ENCODE data around the gene UBAC2. TPM values are rescaled to one million over a fixed set of nuclear protein-coding genes. Genes with fewer than 3 reads are reported as not detected.

Gene UBAC2
- total RNA-seq, 1 experiment from 2014 or later = 58.3 TPM

GRCh38 chr13:99214232-99214631 lies 13.6 kb downstream of the UBAC2 start:
- Histone ChIP-seq H3K9me2 (replicated peaks; ENCODE audit: insufficient read depth, low read length) (no peaks in the 10 kb centered on the region), H3K4me1 (ENCODE audit: low read length) (peaks cover 78% of the 10 kb centered on the region), H3K9ac (ENCODE audit: low read length) (peak overlapping the region; percentile 10; the same call in 1 of the 2 replicates), H3K36me3 (ENCODE audit: insufficient read depth, low read length) (peaks cover 8% of the 10 kb centered on the region; the same call in 1 of the 2 replicates), H3K27me3 (ENCODE audit: low read length) (no peaks in the 10 kb centered on the region), H4K20me1 (ENCODE audit: insufficient read depth, low read depth, low read length) (no peaks in the 10 kb centered on the region; the same call in 1 of the 2 replicates), H2AFZ (ENCODE audit: low read length) (no peak overlapping the region), H3K4me2 (ENCODE audit: low read depth, low read length, poor library complexity, severe bottlenecking) (peak overlapping the region; percentile 54), H3K27ac (ENCODE audit: low read length) (peak overlapping the region; percentile 75), H3K9me3 (ENCODE audit: low read length) (no peaks in the 10 kb centered on the region), H3K4me3 (ENCODE audit: low read length) (0 out of 2 replicates have a peak overlapping the region, but pooled peaks have one; percentile 15), H3K79me2 (ENCODE audit: low read length) (peaks cover 99% of the 10 kb centered on the region)
- DNase-seq = peak; percentile 68

GRCh38 chr13:99214731-99215130 lies 14.1 kb downstream of the UBAC2 start:
- H2AFZ ChIP-seq (ENCODE audit: low read length) = no peak overlapping the region
- peaks cover 99% of the 10 kb centered on the region for H3K79me2 ChIP-seq (ENCODE audit: low read length)
- peak overlapping the region; percentile 54 for H3K4me2 ChIP-seq (ENCODE audit: low read depth, low read length, poor library complexity, severe bottlenecking)
- no peak overlapping the region for H3K9ac ChIP-seq (ENCODE audit: low read length)
- H3K27ac ChIP-seq (ENCODE audit: low read length) = peak overlapping the region; percentile 75
- H3K36me3 ChIP-seq (ENCODE audit: insufficient read depth, low read length) = peaks cover 8% of the 10 kb centered on the region; the same call in 1 of the 2 replicates
- H3K4me1 ChIP-seq (ENCODE audit: low read length) = peaks cover 83% of the 10 kb centered on the region
- H3K27me3 ChIP-seq (ENCODE audit: low read length) = no peaks in the 10 kb centered on the region
- no peaks in the 10 kb centered on the region for H3K9me3 ChIP-seq (ENCODE audit: low read length)
- H3K9me2 ChIP-seq (replicated peaks; ENCODE audit: insufficient read depth, low read length) = no peaks in the 10 kb centered on the region
- H4K20me1 ChIP-seq (ENCODE audit: insufficient read depth, low read depth, low read length) = no peaks in the 10 kb centered on the region
- no peak for DNase-seq
- H3K4me3 ChIP-seq (ENCODE audit: low read length) = no peak overlapping the region

- H3K9me3 ChIP-seq (ENCODE audit: low read length) = no peaks in the 10 kb centered on the region
- H3K4me1 ChIP-seq (ENCODE audit: low read length) = peaks cover 88% of the 10 kb centered on the region
- no peaks in the 10 kb centered on the region for H3K9me2 ChIP-seq (replicated peaks; ENCODE audit: insufficient read depth, low read length)
- no peak overlapping the region for H2AFZ ChIP-seq (ENCODE audit: low read length)
- no peak for DNase-seq
- peaks cover 99% of the 10 kb centered on the region for H3K79me2 ChIP-seq (ENCODE audit: low read length)
- H3K27me3 ChIP-seq (ENCODE audit: low read length) = no peaks in the 10 kb centered on the region
- no peaks in the 10 kb centered on the region for H4K20me1 ChIP-seq (ENCODE audit: insufficient read depth, low read depth, low read length)
- H3K27ac ChIP-seq (ENCODE audit: low read length) = peak overlapping the region; percentile 75
- H3K9ac ChIP-seq (ENCODE audit: low read length) = no peak overlapping the region
- H3K36me3 ChIP-seq (ENCODE audit: insufficient read depth, low read length) = peaks cover 8% of the 10 kb centered on the region; the same call in 1 of the 2 replicates
- H3K4me2 ChIP-seq (ENCODE audit: low read depth, low read length, poor library complexity, severe bottlenecking) = no peak overlapping the region
- no peak overlapping the region for H3K4me3 ChIP-seq (ENCODE audit: low read length)
Measured at GRCh38 chr13:99215184-99215830, 14.7 kb downstream of the UBAC2 start.

- peaks cover 100% of the 10 kb centered on the region for H3K79me2 ChIP-seq (ENCODE audit: low read length)
Measured at GRCh38 chr13:99217461-99218110, 16.9 kb downstream of the UBAC2 start.

GRCh38 chr13:99218126-99218525 lies 17.5 kb downstream of the UBAC2 start:
- H3K27me3 ChIP-seq (ENCODE audit: low read length) = no peaks in the 10 kb centered on the region
- no peaks in the 10 kb centered on the region for H3K36me3 ChIP-seq (ENCODE audit: insufficient read depth, low read length)
- no peak overlapping the region for H2AFZ ChIP-seq (ENCODE audit: low read length)
- peak overlapping the region; percentile 63 for H3K4me2 ChIP-seq (ENCODE audit: low read depth, low read length, poor library complexity, severe bottlenecking)
- peaks cover 99% of the 10 kb centered on the region for H3K4me1 ChIP-seq (ENCODE audit: low read length)
- H3K9ac ChIP-seq (ENCODE audit: low read length) = 0 out of 2 replicates have a peak overlapping the region, but pooled peaks have one; percentile 14
- peaks cover 100% of the 10 kb centered on the region for H3K79me2 ChIP-seq (ENCODE audit: low read length)
- no peaks in the 10 kb centered on the region for H4K20me1 ChIP-seq (ENCODE audit: insufficient read depth, low read depth, low read length)
- no peaks in the 10 kb centered on the region for H3K9me2 ChIP-seq (replicated peaks; ENCODE audit: insufficient read depth, low read length)
- peak overlapping the region; percentile 94 for H3K27ac ChIP-seq (ENCODE audit: low read length)
- H3K4me3 ChIP-seq (ENCODE audit: low read length) = no peak overlapping the region
- no peak for DNase-seq
- no peaks in the 10 kb centered on the region for H3K9me3 ChIP-seq (ENCODE audit: low read length)

More at GRCh38 chr13:99217461-99218110, 16.9 kb downstream of the UBAC2 start:
- H3K4me1 ChIP-seq (ENCODE audit: low read length) = peaks cover 98% of the 10 kb centered on the region
- H3K9ac ChIP-seq (ENCODE audit: low read length) = peak overlapping the region; percentile 26
- no peaks in the 10 kb centered on the region for H3K27me3 ChIP-seq (ENCODE audit: low read length)
- H2AFZ ChIP-seq (ENCODE audit: low read length) = no peak overlapping the region
- no peaks in the 10 kb centered on the region for H3K9me2 ChIP-seq (replicated peaks; ENCODE audit: insufficient read depth, low read length)
- no peaks in the 10 kb centered on the region for H4K20me1 ChIP-seq (ENCODE audit: insufficient read depth, low read depth, low read length)
- no peaks in the 10 kb centered on the region for H3K9me3 ChIP-seq (ENCODE audit: low read length)
- peak overlapping the region; percentile 94 for H3K27ac ChIP-seq (ENCODE audit: low read length)
- peak overlapping the region; percentile 63 for H3K4me2 ChIP-seq (ENCODE audit: low read depth, low read length, poor library complexity, severe bottlenecking)
- no peak for DNase-seq
- H3K36me3 ChIP-seq (ENCODE audit: insufficient read depth, low read length) = peaks cover 4% of the 10 kb centered on the region; the same call in 1 of the 2 replicates
- no peak overlapping the region for H3K4me3 ChIP-seq (ENCODE audit: low read length)

- Histone ChIP-seq H3K27ac (ENCODE audit: low read length) (peak overlapping the region; percentile 94), H3K27me3 (ENCODE audit: low read length) (no peaks in the 10 kb centered on the region), H3K9me2 (replicated peaks; ENCODE audit: insufficient read depth, low read length) (no peaks in the 10 kb centered on the region), H3K79me2 (ENCODE audit: low read length) (peaks cover 100% of the 10 kb centered on the region), H3K4me3 (ENCODE audit: low read length) (no peak overlapping the region), H3K4me2 (ENCODE audit: low read depth, low read length, poor library complexity, severe bottlenecking) (peak overlapping the region; percentile 63), H3K9ac (ENCODE audit: low read length) (0 out of 2 replicates have a peak overlapping the region, but pooled peaks have one; percentile 14), H3K4me1 (ENCODE audit: low read length) (peaks cover 99% of the 10 kb centered on the region), H3K9me3 (ENCODE audit: low read length) (no peaks in the 10 kb centered on the region), H2AFZ (ENCODE audit: low read length) (no peak overlapping the region), H4K20me1 (ENCODE audit: insufficient read depth, low read depth, low read length) (no peaks in the 10 kb centered on the region), H3K36me3 (ENCODE audit: insufficient read depth, low read length) (no peaks in the 10 kb centered on the region)
- no peak for DNase-seq
Measured at GRCh38 chr13:99218545-99218944, 17.9 kb downstream of the UBAC2 start.

GRCh38 chr13:99218969-99219368 lies 18.3 kb downstream of the UBAC2 start:
- H3K27ac ChIP-seq (ENCODE audit: low read length) = peak overlapping the region; percentile 94
- H3K27me3 ChIP-seq (ENCODE audit: low read length) = no peaks in the 10 kb centered on the region
- no peaks in the 10 kb centered on the region for H3K9me3 ChIP-seq (ENCODE audit: low read length)
- H3K4me2 ChIP-seq (ENCODE audit: low read depth, low read length, poor library complexity, severe bottlenecking) = peak overlapping the region; percentile 63
- peaks cover 99% of the 10 kb centered on the region for H3K4me1 ChIP-seq (ENCODE audit: low read length)
- H2AFZ ChIP-seq (ENCODE audit: low read length) = no peak overlapping the region
- H3K79me2 ChIP-seq (ENCODE audit: low read length) = peaks cover 100% of the 10 kb centered on the region
- H3K9ac ChIP-seq (ENCODE audit: low read length) = 0 out of 2 replicates have a peak overlapping the region, but pooled peaks have one; percentile 14
- H3K9me2 ChIP-seq (replicated peaks; ENCODE audit: insufficient read depth, low read length) = no peaks in the 10 kb centered on the region
- no peaks in the 10 kb centered on the region for H4K20me1 ChIP-seq (ENCODE audit: insufficient read depth, low read depth, low read length)
- H3K4me3 ChIP-seq (ENCODE audit: low read length) = no peak overlapping the region
- H3K36me3 ChIP-seq (ENCODE audit: insufficient read depth, low read length) = no peaks in the 10 kb centered on the region
- no peak for DNase-seq
